B cell (primary cell): ENCODE results near the gene FARP1. TPM values are rescaled to one million over a fixed set of nuclear protein-coding genes. Genes with fewer than 3 reads are reported as not detected.

Experiments used
- ATAC-seq: fragments of 200-7000 bp; cut with Tn5 transposase; one replicate; pipeline ENCODE4 v1.10.0; 2021; ENCODE audit warnings: low read depth, mild to moderate bottlenecking, moderate number of reproducible peaks, moderate library complexity
- CTCF ChIA-PET: fragments of 350-600 bp; sonication (Branson Sonifier 250); formaldehyde crosslinking; loops from one replicate; lab custom pipeline; 2021; ENCODE audit warnings: antibody characterized with exemption, inconsistent platforms; lab: Charles Lee
- POLR2A ChIA-PET: fragments of 350-600 bp; sonication (Branson Sonifier 250); formaldehyde crosslinking; loops from one replicate; lab custom pipeline; 2021; ENCODE audit warnings: antibody characterized with exemption; lab: Charles Lee
- DNase-seq: peaks from one replicate; pipeline ENCODE4 v3.0.0; 2013
- H2AFZ ChIP-seq: 2 replicates; pipeline ENCODE4 v1.6.1; 2012; ENCODE audit warnings: mild to moderate bottlenecking, low read depth, low read length; ENCODE audit not compliant: insufficient read depth, poor library complexity, severe bottlenecking
- H3K27ac ChIP-seq, 2 donors: 1 replicate in 1 of 2; 2 replicates in 1 of 2; pipeline ENCODE4 v1.5.1; 2012 to 2013; ENCODE audit warnings: low read length in 2 of 2, mild to moderate bottlenecking in 2 of 2, moderate library complexity in 1 of 2
- H3K27me3 ChIP-seq, 4 experiments: fragments of 200-600 bp in 1 of 4; sonication (generic) in 1 of 4; replicated peaks in 1 of 4; 1 replicate in 2 of 4; 2 replicates in 2 of 4; pipeline versions ENCODE4 v1.6.1 to v1.7.0; 2013 to 2016; ENCODE audit warnings: low read length in 3 of 4, mild to moderate bottlenecking in 2 of 4, mixed read lengths in 1 of 4, moderate library complexity in 1 of 4; ENCODE audit not compliant: insufficient read depth in 4 of 4, control insufficient read depth in 3 of 4; ENCODE audit errors: control extremely low read depth in 1 of 4
- H3K36me3 ChIP-seq, 2 experiments: replicated peaks in 1 of 2; 1 replicate in 1 of 2; 2 replicates in 1 of 2; pipeline versions ENCODE4 v1.6.1 to v1.7.1; 2013; ENCODE audit warnings: low read length in 1 of 2; ENCODE audit not compliant: insufficient read depth in 2 of 2, control insufficient read depth in 1 of 2; ENCODE audit errors: control extremely low read depth in 1 of 2, extremely low read depth in 1 of 2
- H3K4me1 ChIP-seq, 2 donors: fragments of 200-600 bp in 1 of 2; sonication (generic) in 1 of 2; 1 replicate in 1 of 2; 2 replicates in 1 of 2; pipeline versions ENCODE4 v1.5.1 to v1.6.1; 2013 to 2017; ENCODE audit warnings: low read length in 2 of 2; ENCODE audit not compliant: control insufficient read depth in 2 of 2, insufficient read depth in 2 of 2
- H3K4me2 ChIP-seq: replicated peaks from 2 replicates; pipeline ENCODE3; 2012; ENCODE audit warnings: mild to moderate bottlenecking, low read depth, low read length; ENCODE audit not compliant: poor library complexity, severe bottlenecking
- H3K4me3 ChIP-seq, 5 experiments: fragments of 200-600 bp in 1 of 5; sonication (generic) in 1 of 5; 1 replicate in 3 of 5; 2 replicates in 2 of 5; pipeline versions ENCODE4 v1.5.1 to v1.7.0; 2011 to 2016; ENCODE audit warnings: low read length in 4 of 5, mild to moderate bottlenecking in 4 of 5, low read depth in 2 of 5, control low read depth in 1 of 5, moderate library complexity in 1 of 5; ENCODE audit not compliant: insufficient read depth in 1 of 5; ENCODE audit errors: control extremely low read depth in 1 of 5, extremely low read depth in 1 of 5
- H3K79me2 ChIP-seq: fragments of 200-600 bp; sonication (generic); one replicate; pipeline ENCODE4 v1.6.0; 2016; ENCODE audit warnings: low read length; ENCODE audit not compliant: control insufficient read depth, insufficient read depth
- H3K9ac ChIP-seq: fragments of 200-600 bp; sonication (generic); 2 replicates; pipeline ENCODE4 v1.6.1; 2017; ENCODE audit warnings: mild to moderate bottlenecking, low read length, moderate library complexity
- H3K9me3 ChIP-seq, 3 donors: one replicate each; pipeline versions ENCODE4 v1.6.1 to v1.7.1; 2013; ENCODE audit warnings: low read length in 2 of 3; ENCODE audit not compliant: control insufficient read depth in 2 of 3, insufficient read depth in 1 of 3; ENCODE audit errors: control extremely low read depth in 1 of 3
- H4K20me1 ChIP-seq: 2 replicates; pipeline ENCODE4 v1.6.0; 2012; ENCODE audit warnings: mild to moderate bottlenecking, low read length; ENCODE audit not compliant: insufficient read depth, control insufficient read depth, poor library complexity, severe bottlenecking
- H3K27ac Mint-ChIP-seq: one replicate; pipeline ENCODE4 v1.8.0; 2021; ENCODE audit warnings: mixed read lengths
- H3K27me3 Mint-ChIP-seq: one replicate; pipeline ENCODE4 v1.8.0; 2021; ENCODE audit warnings: mixed read lengths
- H3K4me1 Mint-ChIP-seq: one replicate; pipeline ENCODE4 v1.8.0; 2021; ENCODE audit warnings: mixed read lengths
- H3K4me3 Mint-ChIP-seq: one replicate; pipeline ENCODE4 v1.8.0; 2021; ENCODE audit warnings: mixed read lengths
- H3K9me3 Mint-ChIP-seq: one replicate; pipeline ENCODE4 v1.8.0; 2022; ENCODE audit warnings: mixed read lengths; ENCODE audit not compliant: insufficient read depth
- CTCF ChIP-seq: fragments of 200-600 bp; IDR thresholded peaks from one replicate; pipeline ENCODE4 v1.8.0; 2022; ENCODE audit warnings: antibody characterized with exemption, mild to moderate bottlenecking
- EZH2 ChIP-seq: IDR thresholded peaks from 2 replicates; pipeline ENCODE4 v1.6.1; 2012; ENCODE audit warnings: borderline replicate concordance, low read depth, mild to moderate bottlenecking, moderate library complexity, low read length; ENCODE audit not compliant: insufficient read depth, poor library complexity, severe bottlenecking
- WGBS: methylation state at CpG from one replicate; pipeline ENCODE4 v1.1.5; 2013; ENCODE audit warnings: missing lambda C conversion rate; ENCODE audit not compliant: insufficient coverage; 5-methylcytosine and 5-hydroxymethylcytosine counted together
- intact Hi-C: fragments of 100-400 bp; cut with micrococcal nuclease; formaldehyde crosslinking; loops from one replicate; pipeline ENCODE4 v1.10.0; 2022
- polyA plus RNA-seq: library from polyadenylated mRNA; depleted of rRNA; stranded (reverse); fragments of >200 nt; gene quantifications from 2 replicates; pipeline ENCODE4 v1.2.3, GENCODE V29; 2012
- total RNA-seq, 2 donors: library from RNA; stranded (reverse); fragments of 120-200 nt in 1 of 2; gene quantifications; 1 replicate in 1 of 2; 2 replicates in 1 of 2; pipeline versions ENCODE4 v1.2.3 to v1.2.4, GENCODE V29; 2013 to 2022

The FARP1 gene
- total and polyA plus RNA-seq, 2 donors (not counting 1 experiment from before 2014, with no cell fraction given) = 0.15 to 1.5 TPM

GRCh38 chr13:98212763-98213162 lies 69.9 kb downstream of the FARP1 start:
- intact Hi-C loops = no loop called here
- no peaks in the 10 kb centered on the region for H3K36me3 ChIP-seq
- H3K27me3 ChIP-seq = no peaks in the 10 kb centered on the region
- Mint-ChIP-seq H3K4me3 (no peak overlapping the region), H3K9me3 (no peaks in the 10 kb centered on the region), H3K4me1 (no peaks in the 10 kb centered on the region), H3K27me3 (peaks cover 9% of the 10 kb centered on the region), H3K27ac (no peak overlapping the region)
- no peak for DNase-seq
- CTCF ChIA-PET = no interaction called here
- no peaks in the 10 kb centered on the region for H3K9me3 ChIP-seq
- H3K79me2 ChIP-seq = no peaks in the 10 kb centered on the region
- H4K20me1 ChIP-seq = no peaks in the 10 kb centered on the region
- no peak overlapping the region for H2AFZ ChIP-seq
- no peak for TF ChIP-seq CTCF
- no peak for TF ChIP-seq EZH2
- no peak overlapping the region for H3K4me2 ChIP-seq
- no peaks in the 10 kb centered on the region for H3K4me1 ChIP-seq
- H3K27ac ChIP-seq = no peak overlapping the region
- 80% methylated on average over 1 of the region's 5 CpGs for WGBS
- no peak overlapping the region for H3K9ac ChIP-seq
- no peak overlapping the region for H3K4me3 ChIP-seq
- ATAC-seq = no peak
- POLR2A ChIA-PET = no interaction called here

GRCh38 chr13:98213354-98213753 lies 70.5 kb downstream of the FARP1 start:
- Histone ChIP-seq H3K9me3 (no peaks in the 10 kb centered on the region), H4K20me1 (no peaks in the 10 kb centered on the region), H3K4me1 (no peaks in the 10 kb centered on the region), H3K27ac (no peak overlapping the region), H3K4me3 (no peak overlapping the region), H2AFZ (no peak overlapping the region), H3K79me2 (no peaks in the 10 kb centered on the region), H3K4me2 (no peak overlapping the region), H3K27me3 (no peaks in the 10 kb centered on the region), H3K9ac (no peak overlapping the region), H3K36me3 (no peaks in the 10 kb centered on the region)
- Mint-ChIP-seq H3K27ac (no peak overlapping the region), H3K4me1 (no peaks in the 10 kb centered on the region), H3K9me3 (no peaks in the 10 kb centered on the region), H3K27me3 (peaks cover 7% of the 10 kb centered on the region), H3K4me3 (no peak overlapping the region)
- ChIA-PET CTCF (no interaction called here), POLR2A (no interaction called here)
- intact Hi-C loops = no loop called here
- 95% methylated on average over 3 of the region's 8 CpGs for WGBS
- TF ChIP-seq CTCF = no peak
- TF ChIP-seq EZH2 = no peak
- ATAC-seq (no peak), DNase-seq (no peak)
